Heart left ventricle (tissue), 13 donors: ENCODE measurements around the gene PDAP1.

ENCODE experiments used
- POLR2A ChIP-seq, 2 donors: fragments of 450-650 bp; IDR thresholded peaks; one replicate each; pipeline ENCODE4 v1.6.1; 2017; ENCODE audit warnings: antibody characterized with exemption in 2 of 2, mild to moderate bottlenecking in 2 of 2, moderate library complexity in 2 of 2
- TF ChIP-seq, protein P1 (sequence below), 12 donors: fragments of 200-600 bp; sonication (generic) in 4 of 12; IDR thresholded peaks; one replicate each; pipeline versions ENCODE4 v1.5.0 to v1.8.0; 2018 to 2022; ENCODE audit warnings: antibody characterized with exemption in 12 of 12, mild to moderate bottlenecking in 5 of 12
- donor health status: ischemic (EF 13 %, LVEDD 7.1; RV severe dilation, severe dysfunction).
- donor health status: DM: no; HTN: yes; CAD: no.
- donor health status: DM: no; HTN: no; CAD: no.
- donor health status: ischemic (EF 25% LVEDD 6.9; RV normal size, moderate dysfunction).
- donor health status: ischemic (EF 25% LVEDD 5.7; RV mildly dilated, moderate dysfunction).
- donor health status: ischemic (EF 35%, LVEDD 5.7; RV mildly dilated, moderate dysfunction).
- donor health status: nonischemic (EF 11% LVEDD 7.7; RV severe dilation, severe dysfunction).
- donor health status: DM: yes; HTN: yes; CAD: no.
- donor health status: PGD.
- donor health status: ischemic (EF 29% LVEDD 5.4; RV normal size, mild dysfunction).
- donor health status: nonischemic (EF 23%, LVEDD 6.1; RV moderate dilation, normal function).

DNA sequence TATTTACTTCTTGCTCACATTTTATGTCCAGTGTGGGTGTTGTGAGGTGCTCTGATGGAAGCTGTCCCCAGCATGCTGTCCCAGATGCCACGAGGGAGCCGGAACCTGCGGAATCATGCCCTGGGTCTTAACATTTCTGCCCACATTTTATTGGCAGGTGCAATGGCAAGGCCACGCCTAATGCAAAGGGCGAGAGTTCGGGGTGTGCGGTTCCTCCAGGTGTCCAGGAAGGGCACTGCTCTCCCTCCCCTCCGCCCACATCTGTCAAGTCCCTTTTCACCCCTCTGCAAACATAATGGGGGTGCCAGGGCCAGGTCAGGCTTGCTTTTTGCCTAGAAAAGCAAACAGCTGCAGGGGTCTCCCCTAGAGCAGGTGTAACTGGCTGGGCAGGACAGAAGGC, 16.4 kb downstream of the PDAP1 start:
- no peak for TF ChIP-seq POLR2A (IDR thresholded peaks at IDR 0.05)
- TF ChIP-seq, protein P1, sequence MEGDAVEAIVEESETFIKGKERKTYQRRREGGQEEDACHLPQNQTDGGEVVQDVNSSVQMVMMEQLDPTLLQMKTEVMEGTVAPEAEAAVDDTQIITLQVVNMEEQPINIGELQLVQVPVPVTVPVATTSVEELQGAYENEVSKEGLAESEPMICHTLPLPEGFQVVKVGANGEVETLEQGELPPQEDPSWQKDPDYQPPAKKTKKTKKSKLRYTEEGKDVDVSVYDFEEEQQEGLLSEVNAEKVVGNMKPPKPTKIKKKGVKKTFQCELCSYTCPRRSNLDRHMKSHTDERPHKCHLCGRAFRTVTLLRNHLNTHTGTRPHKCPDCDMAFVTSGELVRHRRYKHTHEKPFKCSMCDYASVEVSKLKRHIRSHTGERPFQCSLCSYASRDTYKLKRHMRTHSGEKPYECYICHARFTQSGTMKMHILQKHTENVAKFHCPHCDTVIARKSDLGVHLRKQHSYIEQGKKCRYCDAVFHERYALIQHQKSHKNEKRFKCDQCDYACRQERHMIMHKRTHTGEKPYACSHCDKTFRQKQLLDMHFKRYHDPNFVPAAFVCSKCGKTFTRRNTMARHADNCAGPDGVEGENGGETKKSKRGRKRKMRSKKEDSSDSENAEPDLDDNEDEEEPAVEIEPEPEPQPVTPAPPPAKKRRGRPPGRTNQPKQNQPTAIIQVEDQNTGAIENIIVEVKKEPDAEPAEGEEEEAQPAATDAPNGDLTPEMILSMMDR (IDR thresholded peaks at IDR 0.05), result no peak
